HFFc6 (cell line): ENCODE measurements around the gene KRTAP9-2. TPM values are rescaled to one million over a fixed set of nuclear protein-coding genes. Genes with fewer than 3 reads are reported as not detected.
"Not testable (repeated sequence)": the region's sequence is repeated elsewhere in the genome, so short reads cannot be mapped to it uniquely, and the experiment has no call there.

ENCODE experiments used
- DNase-seq: peaks from one replicate; pipeline ENCODE4 v3.0.0-alpha.2; 2018
- H3K27ac Mint-ChIP-seq: 2 replicates; pipeline ENCODE4 v1.8.0; 2020; ENCODE audit warnings: mild to moderate bottlenecking, mixed read lengths
- H3K27me3 Mint-ChIP-seq: 2 replicates; pipeline ENCODE4 v1.8.0; 2021; ENCODE audit warnings: mild to moderate bottlenecking, moderate library complexity, mixed read lengths; ENCODE audit not compliant: insufficient read depth
- H3K36me3 Mint-ChIP-seq: 2 replicates; pipeline ENCODE4 v1.8.0; 2021; ENCODE audit warnings: low read depth, mixed read lengths
- H3K4me1 Mint-ChIP-seq: 2 replicates; pipeline ENCODE4 v1.8.0; 2020; ENCODE audit warnings: low read depth, mixed read lengths
- H3K4me3 Mint-ChIP-seq: 2 replicates; pipeline ENCODE4 v1.8.0; 2020; ENCODE audit warnings: mild to moderate bottlenecking, moderate library complexity, mixed read lengths
- H3K9me3 Mint-ChIP-seq: 2 replicates; pipeline ENCODE4 v1.8.0; 2020; ENCODE audit warnings: mild to moderate bottlenecking, mixed read lengths
- total RNA-seq, 6 experiments: library from RNA; stranded (reverse); fragmentation: NEBNext Ultra II Directional; extraction: Animal tissue kit (Norgen Biotek cat#: 25700); gene quantifications; 2 replicates in 1 of 6; 3 replicates in 5 of 6; pipeline ENCODE4 v1.2.3, GENCODE V29; 2021
- TF ChIP-seq, protein P1 (sequence below): fragments of 200-600 bp; sonication (generic); IDR thresholded peaks from 2 replicates; pipeline ENCODE4 v1.5.0; 2021; ENCODE audit warnings: antibody characterized with exemption, mild to moderate bottlenecking

The KRTAP9-2 gene
- total RNA-seq, 6 experiments from 2014 or later, result not detected

DNA sequence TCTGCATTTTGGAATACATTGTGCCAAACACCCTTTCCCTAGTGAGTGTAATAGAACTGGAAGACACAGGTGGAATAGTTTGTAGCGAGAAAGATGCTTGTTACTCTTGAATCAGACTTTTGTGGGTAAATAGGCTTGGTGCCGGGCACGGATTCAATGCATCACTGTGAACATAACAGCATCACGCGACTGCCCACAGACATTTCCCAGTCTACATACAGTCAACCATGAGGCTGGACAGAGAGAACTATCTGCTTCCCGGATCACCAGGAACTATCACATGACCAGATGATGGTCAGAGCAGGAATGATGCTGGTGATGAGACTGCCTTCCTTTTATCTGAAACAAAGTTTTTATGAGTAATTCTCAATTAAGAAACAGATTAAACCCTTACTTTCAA lies 397 bp upstream of the KRTAP9-2 start:
- Mint-ChIP-seq H3K36me3 (no peaks in the 10 kb centered on the region), H3K4me3 (no peak overlapping the region)

DNA sequence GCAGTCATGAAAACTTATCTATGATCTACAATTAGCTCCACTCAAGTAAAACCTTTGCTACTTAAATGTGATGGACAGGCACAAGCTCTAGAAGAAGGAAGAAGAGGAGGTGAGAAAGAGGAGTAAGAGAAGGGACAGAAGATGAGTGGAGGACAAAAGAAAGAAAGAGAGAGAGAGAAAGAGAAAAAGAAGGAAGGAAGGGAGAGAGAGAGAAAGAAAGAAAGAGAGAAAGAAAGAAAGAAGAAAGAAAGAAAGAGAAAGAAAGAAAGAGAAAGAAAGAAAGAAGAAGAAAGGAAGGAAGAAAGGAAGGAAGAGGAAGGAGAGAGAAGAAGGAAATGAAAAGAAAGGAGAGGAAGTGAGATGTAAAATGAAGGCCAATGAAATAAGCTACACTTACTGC lies 3.6 kb downstream of the KRTAP9-2 start:
- Mint-ChIP-seq H3K27ac (no peak overlapping the region), H3K27me3 (peaks cover 14% of the 10 kb centered on the region), H3K4me1 (peaks cover 6% of the 10 kb centered on the region; the same call in 1 of the 2 replicates), H3K4me3 (no peak overlapping the region), H3K9me3 (no peaks in the 10 kb centered on the region), H3K36me3 (no peaks in the 10 kb centered on the region; the same call in 1 of the 2 replicates)
- no peak for DNase-seq
- TF ChIP-seq, protein P1, sequence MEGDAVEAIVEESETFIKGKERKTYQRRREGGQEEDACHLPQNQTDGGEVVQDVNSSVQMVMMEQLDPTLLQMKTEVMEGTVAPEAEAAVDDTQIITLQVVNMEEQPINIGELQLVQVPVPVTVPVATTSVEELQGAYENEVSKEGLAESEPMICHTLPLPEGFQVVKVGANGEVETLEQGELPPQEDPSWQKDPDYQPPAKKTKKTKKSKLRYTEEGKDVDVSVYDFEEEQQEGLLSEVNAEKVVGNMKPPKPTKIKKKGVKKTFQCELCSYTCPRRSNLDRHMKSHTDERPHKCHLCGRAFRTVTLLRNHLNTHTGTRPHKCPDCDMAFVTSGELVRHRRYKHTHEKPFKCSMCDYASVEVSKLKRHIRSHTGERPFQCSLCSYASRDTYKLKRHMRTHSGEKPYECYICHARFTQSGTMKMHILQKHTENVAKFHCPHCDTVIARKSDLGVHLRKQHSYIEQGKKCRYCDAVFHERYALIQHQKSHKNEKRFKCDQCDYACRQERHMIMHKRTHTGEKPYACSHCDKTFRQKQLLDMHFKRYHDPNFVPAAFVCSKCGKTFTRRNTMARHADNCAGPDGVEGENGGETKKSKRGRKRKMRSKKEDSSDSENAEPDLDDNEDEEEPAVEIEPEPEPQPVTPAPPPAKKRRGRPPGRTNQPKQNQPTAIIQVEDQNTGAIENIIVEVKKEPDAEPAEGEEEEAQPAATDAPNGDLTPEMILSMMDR, result no peak

More for the DNA sequence above, 397 bp upstream of the KRTAP9-2 start:
- Mint-ChIP-seq H3K27me3 (peaks cover 4% of the 10 kb centered on the region), H3K4me1 (0 out of 2 replicates have a peak, but pooled peaks cover 8% of the 10 kb centered on the region), H3K9me3 (no peaks in the 10 kb centered on the region), H3K27ac (no peak overlapping the region)
- TF ChIP-seq, protein P1, result no peak
- no peak for DNase-seq

DNA sequence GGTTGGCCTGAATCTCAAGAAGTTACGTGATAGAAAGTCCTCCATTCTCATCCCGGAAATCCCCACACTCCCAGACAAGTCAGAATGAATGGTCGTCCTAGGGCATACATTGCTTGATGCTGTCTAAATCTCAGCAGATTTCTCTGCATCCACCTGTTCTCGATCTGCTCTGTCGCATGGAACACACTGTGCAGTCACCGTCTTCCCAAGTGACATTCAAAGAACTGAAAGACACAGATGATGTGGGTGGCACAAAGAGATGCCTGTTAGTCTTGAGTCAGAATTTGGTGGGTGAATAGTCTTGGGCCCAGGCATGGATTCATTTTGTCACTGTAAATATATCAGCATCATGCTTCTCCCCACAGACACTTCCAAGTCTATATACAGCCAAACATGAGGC lies 5.3 kb downstream of the KRTAP9-2 start:
- TF ChIP-seq, protein P1, result no peak
- Mint-ChIP-seq H3K27ac (no peak overlapping the region), H3K27me3 (peaks cover 17% of the 10 kb centered on the region), H3K4me1 (peaks cover 6% of the 10 kb centered on the region; the same call in 1 of the 2 replicates), H3K9me3 (no peaks in the 10 kb centered on the region), H3K36me3 (no peaks in the 10 kb centered on the region; the same call in 1 of the 2 replicates), H3K4me3 (no peak overlapping the region)
- DNase-seq, result no peak

DNA sequence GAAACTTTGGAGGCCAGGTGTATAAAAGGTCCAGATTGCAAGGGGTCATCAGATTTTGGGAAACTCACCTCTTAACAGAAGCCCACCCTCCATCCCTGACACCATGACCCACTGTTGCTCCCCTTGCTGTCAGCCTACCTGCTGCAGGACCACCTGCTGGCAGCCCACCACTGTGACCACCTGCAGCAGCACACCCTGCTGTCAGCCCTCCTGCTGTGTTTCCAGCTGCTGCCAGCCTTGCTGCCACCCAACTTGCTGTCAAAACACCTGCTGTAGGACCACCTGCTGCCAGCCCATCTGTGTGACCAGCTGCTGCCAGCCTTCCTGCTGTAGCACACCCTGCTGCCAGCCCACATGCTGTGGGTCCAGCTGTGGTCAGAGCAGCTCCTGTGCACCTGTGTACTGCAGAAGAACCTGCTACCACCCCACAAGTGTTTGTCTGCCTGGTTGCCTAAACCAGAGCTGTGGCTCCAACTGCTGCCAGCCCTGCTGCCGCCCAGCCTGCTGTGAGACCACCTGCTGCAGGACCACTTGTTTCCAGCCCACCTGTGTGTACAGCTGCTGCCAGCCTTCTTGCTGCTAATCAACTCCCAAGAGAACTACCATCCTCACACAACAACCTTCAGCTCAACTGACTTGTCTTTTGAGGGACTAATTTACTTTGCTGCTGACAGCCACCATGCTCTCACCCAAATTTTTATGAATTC lies 6.1 kb downstream of the KRTAP9-2 start, which contains the start of gene KRTAP9-3:
TSS of gene KRTAP9-3 (plus strand) at position 51 of the 707 bp plus-strand sequence. CDS start at position 104, 53 bp downstream.
- H3K9me3 Mint-ChIP-seq, H3K4me1 Mint-ChIP-seq, DNase-seq, H3K27ac Mint-ChIP-seq, H3K36me3 Mint-ChIP-seq, H3K4me3 Mint-ChIP-seq: not testable (repeated sequence)
- peaks cover 23% of the 10 kb centered on the region for H3K27me3 Mint-ChIP-seq

DNA sequence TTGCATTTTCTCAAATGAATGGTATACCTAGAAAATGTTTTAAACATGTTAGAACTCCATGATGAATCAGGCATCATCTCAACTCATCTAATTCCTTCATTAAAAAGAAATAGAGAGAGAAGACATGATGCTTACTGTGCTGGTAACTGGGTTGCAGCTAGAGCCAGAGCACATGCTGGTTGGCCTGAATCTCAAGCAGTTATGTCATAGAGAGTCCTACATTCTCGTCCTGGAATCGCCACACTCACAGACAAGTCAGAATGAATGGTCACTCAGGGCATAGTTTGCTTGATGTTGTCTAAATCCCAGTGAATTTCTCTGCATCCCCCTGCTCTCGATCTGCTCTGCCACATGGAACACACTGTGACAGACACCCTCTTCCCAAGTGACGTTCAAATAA lies 10.7 kb downstream of the KRTAP9-2 start:
- not testable (repeated sequence) for DNase-seq, H3K27ac Mint-ChIP-seq, H3K4me1 Mint-ChIP-seq, H3K4me3 Mint-ChIP-seq
- H3K9me3 Mint-ChIP-seq, result peaks cover 13% of the 10 kb centered on the region
- H3K36me3 Mint-ChIP-seq, result peaks cover 13% of the 10 kb centered on the region
- H3K27me3 Mint-ChIP-seq, result peaks cover 31% of the 10 kb centered on the region

DNA sequence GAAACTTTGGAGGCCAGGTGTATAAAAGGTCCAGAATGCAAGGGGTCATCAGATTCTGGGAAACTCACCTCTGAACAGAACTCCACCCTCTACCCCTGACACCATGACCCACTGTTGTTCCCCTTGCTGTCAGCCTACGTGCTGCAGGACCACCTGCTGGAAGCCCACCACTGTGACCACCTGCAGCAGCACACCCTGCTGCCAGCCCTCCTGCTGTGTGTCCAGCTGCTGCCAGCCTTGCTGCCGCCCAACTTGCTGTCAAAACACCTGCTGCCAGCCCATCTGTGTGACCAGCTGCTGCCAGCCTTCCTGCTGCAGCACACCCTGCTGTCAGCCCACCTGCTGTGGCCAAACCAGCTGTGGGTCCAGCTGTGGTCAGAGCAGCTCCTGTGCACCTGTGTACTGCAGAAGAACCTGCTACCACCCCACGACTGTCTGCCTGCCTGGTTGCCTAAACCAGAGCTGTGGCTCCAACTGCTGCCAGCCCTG lies 11.5 kb downstream of the KRTAP9-2 start, which contains the start of gene KRTAP9-8:
TSS of gene KRTAP9-8 (plus strand) at position 51 of the 489 bp plus-strand sequence. CDS start at position 104, 53 bp downstream.
- H3K27ac Mint-ChIP-seq, DNase-seq, H3K4me3 Mint-ChIP-seq, H3K4me1 Mint-ChIP-seq: not testable (repeated sequence)
- H3K36me3 Mint-ChIP-seq, result peaks cover 18% of the 10 kb centered on the region
- peaks cover 29% of the 10 kb centered on the region for H3K27me3 Mint-ChIP-seq
- peaks cover 13% of the 10 kb centered on the region for H3K9me3 Mint-ChIP-seq

DNA sequence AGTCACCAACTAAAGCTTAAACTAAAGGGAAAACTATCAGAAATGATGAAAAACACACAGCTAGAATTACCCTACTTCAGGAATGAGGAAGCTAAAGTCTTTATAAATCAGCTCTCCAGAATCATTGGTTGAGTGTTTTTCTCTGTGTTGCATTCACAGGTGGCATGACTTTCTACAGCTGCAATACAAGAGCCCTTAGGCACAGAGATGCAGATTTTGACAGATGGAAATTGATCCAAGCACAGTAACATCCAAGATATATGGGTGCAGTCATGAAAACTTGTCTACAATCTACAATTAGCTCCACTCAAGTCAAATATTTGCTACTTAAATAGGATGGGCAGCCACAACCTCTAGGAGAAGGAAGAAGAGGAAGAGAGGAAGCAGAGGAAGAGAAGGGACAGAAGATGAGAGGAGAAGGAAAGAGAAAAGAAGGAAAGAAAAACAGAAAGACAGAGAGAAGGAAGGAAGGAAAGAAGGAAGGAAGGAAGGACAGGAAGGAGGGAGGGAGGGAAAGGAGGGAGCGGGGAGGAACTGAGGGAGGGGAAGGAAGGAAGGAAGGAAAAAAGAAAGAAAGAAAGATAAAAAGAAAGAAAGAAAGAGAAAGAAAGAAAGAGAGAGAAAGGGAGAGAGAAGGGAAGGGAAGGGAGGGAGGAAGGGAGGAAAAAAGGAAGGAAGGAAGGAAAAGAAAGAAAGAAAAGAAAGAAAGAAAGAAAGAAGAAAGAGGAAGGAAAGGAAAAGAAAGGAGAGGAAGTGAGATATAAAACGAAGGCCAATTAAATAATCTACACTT lies 20.7 kb downstream of the KRTAP9-2 start:
- not testable (repeated sequence) for H3K27ac Mint-ChIP-seq, H3K27me3 Mint-ChIP-seq, H3K4me1 Mint-ChIP-seq, DNase-seq, H3K36me3 Mint-ChIP-seq, H3K4me3 Mint-ChIP-seq, H3K9me3 Mint-ChIP-seq

DNA sequence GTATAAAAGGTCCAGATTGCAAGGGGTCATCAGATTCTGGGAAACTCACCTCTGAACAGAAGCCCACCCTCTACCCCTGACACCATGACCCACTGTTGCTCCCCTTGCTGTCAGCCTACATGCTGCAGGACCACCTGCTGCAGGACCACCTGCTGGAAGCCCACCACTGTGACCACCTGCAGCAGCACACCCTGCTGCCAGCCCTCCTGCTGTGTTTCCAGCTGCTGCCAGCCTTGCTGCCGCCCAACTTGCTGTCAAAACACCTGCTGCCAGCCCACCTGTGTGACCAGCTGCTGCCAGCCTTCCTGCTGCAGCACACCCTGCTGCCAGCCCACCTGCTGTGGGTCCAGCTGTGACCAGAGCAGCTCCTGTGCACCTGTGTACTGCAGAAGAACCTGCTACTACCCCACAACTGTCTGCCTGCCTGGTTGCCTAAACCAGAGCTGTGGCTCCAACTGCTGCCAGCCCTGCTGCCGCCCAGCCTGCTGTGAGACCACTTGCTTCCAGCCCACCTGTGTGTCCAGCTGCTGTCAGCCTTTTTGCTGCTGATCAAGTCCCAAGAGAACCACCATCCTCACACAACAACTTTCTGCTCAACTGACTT lies 23.3 kb downstream of the KRTAP9-2 start, which contains the start of gene KRTAP9-4:
TSS of gene KRTAP9-4 (plus strand) at position 51 of the 604 bp plus-strand sequence. CDS start at position 85, 34 bp downstream.
- H3K27me3 Mint-ChIP-seq, DNase-seq, H3K4me3 Mint-ChIP-seq, H3K4me1 Mint-ChIP-seq, H3K9me3 Mint-ChIP-seq, H3K27ac Mint-ChIP-seq, H3K36me3 Mint-ChIP-seq: not testable (repeated sequence)
